Ascending aorta (tissue), 2 donors: ENCODE results near the gene CLIP1. TPM values are rescaled to one million over a fixed set of nuclear protein-coding genes. Genes with fewer than 3 reads are reported as not detected.

Experiments
- DNase-seq, 2 donors: peaks; one replicate each; pipeline ENCODE4 v3.0.0-alpha.2; 2019; ENCODE audit warnings: low spot score in 2 of 2
- H3K27ac ChIP-seq, 2 donors: fragments of 200-600 bp; sonication (generic); one replicate each; pipeline ENCODE4 v1.5.1; 2016 to 2017; ENCODE audit warnings: mild to moderate bottlenecking in 1 of 2
- H3K27me3 ChIP-seq: fragments of 200-600 bp; sonication (generic); one replicate; pipeline ENCODE4 v1.5.1; 2017
- H3K36me3 ChIP-seq, 2 donors: fragments of 200-600 bp; sonication (generic); one replicate each; pipeline ENCODE4 v1.5.1; 2016
- H3K4me1 ChIP-seq, 2 donors: fragments of 200-600 bp; sonication (generic); one replicate each; pipeline ENCODE4 v1.5.1; 2016 to 2017; ENCODE audit warnings: mild to moderate bottlenecking in 1 of 2
- H3K4me3 ChIP-seq, 2 donors: fragments of 200-600 bp; sonication (generic); one replicate each; pipeline ENCODE4 v1.5.1; 2016 to 2017; ENCODE audit warnings: mild to moderate bottlenecking in 1 of 2
- H3K9me3 ChIP-seq, 2 donors: fragments of 200-600 bp; sonication (generic); one replicate each; pipeline ENCODE4 v1.5.1; 2016
- CTCF ChIP-seq, 3 experiments: fragments of 200-600 bp in 2 of 3; fragments of 450-650 bp in 1 of 3; sonication (generic) in 2 of 3; IDR thresholded peaks; one replicate each; pipeline ENCODE4 v1.5.1; 2016 to 2019; ENCODE audit warnings: antibody characterized with exemption in 3 of 3, mild to moderate bottlenecking in 1 of 3, moderate library complexity in 1 of 3
- intact Hi-C: fragments of 100-400 bp; cut with DNase I; formaldehyde crosslinking; loops from one replicate; pipeline ENCODE4 v1.15.1; 2023
- total RNA-seq: library from RNA; depleted of rRNA; stranded (reverse); fragments of >200 nt; gene quantifications from one replicate; pipeline ENCODE4 v1.1.0, GENCODE V29; 2016

Gene CLIP1
- total RNA-seq, 1 donor from 2014 or later: 44.7 TPM

GRCh38 chr12:122282061-122282460 lies 140.4 kb downstream of the CLIP1 start:
- DNase-seq: no peak
- H3K27me3 ChIP-seq: no peaks in the 10 kb centered on the region
- H3K9me3 ChIP-seq: no peaks in the 10 kb centered on the region
- H3K27ac ChIP-seq: peak overlapping the region in 1 of 2 donors; percentile 14
- H3K36me3 ChIP-seq: peaks cover 28 to 43% of the 10 kb centered on the region in 2 donors
- H3K4me1 ChIP-seq: no peaks in the 10 kb centered on the region
- no peak overlapping the region for H3K4me3 ChIP-seq
- TF ChIP-seq CTCF (IDR thresholded peaks at IDR 0.05): no peak
- intact Hi-C loops: no loop called here

- Histone ChIP-seq H3K9me3 (no peaks in the 10 kb centered on the region), H3K4me1 (no peaks in the 10 kb centered on the region), H3K27me3 (no peaks in the 10 kb centered on the region), H3K27ac (no peak overlapping the region), H3K36me3 (peaks cover 42 to 59% of the 10 kb centered on the region in 2 donors), H3K4me3 (no peak overlapping the region)
- no peak for TF ChIP-seq CTCF (IDR thresholded peaks at IDR 0.05)
- DNase-seq: no peak
- intact Hi-C loops: no loop called here
These were observed 146.2 kb downstream of the CLIP1 start for GRCh38 chr12:122276242-122276641.

GRCh38 chr12:122275459-122275858 lies 147.0 kb downstream of the CLIP1 start:
- H3K27ac ChIP-seq: no peak overlapping the region
- TF ChIP-seq CTCF (IDR thresholded peaks at IDR 0.05): no peak
- intact Hi-C loops: no loop called here
- no peaks in the 10 kb centered on the region for H3K4me1 ChIP-seq
- H3K27me3 ChIP-seq: no peaks in the 10 kb centered on the region
- no peaks in the 10 kb centered on the region for H3K9me3 ChIP-seq
- DNase-seq: no peak
- peaks cover 42 to 63% of the 10 kb centered on the region in 2 donors for H3K36me3 ChIP-seq
- no peak overlapping the region for H3K4me3 ChIP-seq

GRCh38 chr12:122266230-122266901 lies 156.1 kb downstream of the CLIP1 start, which contains the start of gene VPS33A:
TSS of gene VPS33A (minus strand) at chr12:122266494. CDS start at chr12:122266408, 86 bp downstream.
- Histone ChIP-seq H3K27ac (peak within 1 kb of the TSS; percentile 84 to 88), H3K9me3 (no peaks in the 10 kb centered on the region), H3K4me1 (peaks cover 0 to 8% of the 10 kb centered on the region in 2 donors), H3K4me3 (peak within 1 kb of the TSS; percentile 92 to 96), H3K36me3 (peaks cover 5 to 26% of the 10 kb centered on the region in 2 donors), H3K27me3 (no peaks in the 10 kb centered on the region)
- intact Hi-C loops: loop anchor here (1.0 to 10.0 kb wide), 6 partner anchors 40 to 708 kb away; partner anchors contain the start of genes DIABLO, KNTC1, OGFOD2 and ZCCHC8
- TF ChIP-seq CTCF (IDR thresholded peaks at IDR 0.05): no peak
- DNase-seq: peak; percentile 83 to 99

GRCh38 chr12:122265886-122266229 lies 156.6 kb downstream of the CLIP1 start:
- no peaks in the 10 kb centered on the region for H3K27me3 ChIP-seq
- peak overlapping the region; percentile 92 to 96 for H3K4me3 ChIP-seq
- peaks cover 0 to 8% of the 10 kb centered on the region in 2 donors for H3K4me1 ChIP-seq
- peak overlapping the region; percentile 84 to 88 for H3K27ac ChIP-seq
- TF ChIP-seq CTCF (IDR thresholded peaks at IDR 0.05): no peak
- intact Hi-C loops: loop anchor here (1.0 to 10.0 kb wide), 6 partner anchors 40 to 709 kb away; partner anchors contain the start of genes DIABLO, KNTC1, OGFOD2 and ZCCHC8
- H3K36me3 ChIP-seq: peaks cover 5 to 28% of the 10 kb centered on the region in 2 donors
- no peak for DNase-seq
- H3K9me3 ChIP-seq: no peaks in the 10 kb centered on the region
